Measurements from ENCODE around the gene HEATR5B. TPM values are rescaled to one million over a fixed set of nuclear protein-coding genes. Genes with fewer than 3 reads are reported as not detected.

The HEATR5B gene
- total RNA-seq, 1 donor from 2014 or later = 25.7 TPM

DNA sequence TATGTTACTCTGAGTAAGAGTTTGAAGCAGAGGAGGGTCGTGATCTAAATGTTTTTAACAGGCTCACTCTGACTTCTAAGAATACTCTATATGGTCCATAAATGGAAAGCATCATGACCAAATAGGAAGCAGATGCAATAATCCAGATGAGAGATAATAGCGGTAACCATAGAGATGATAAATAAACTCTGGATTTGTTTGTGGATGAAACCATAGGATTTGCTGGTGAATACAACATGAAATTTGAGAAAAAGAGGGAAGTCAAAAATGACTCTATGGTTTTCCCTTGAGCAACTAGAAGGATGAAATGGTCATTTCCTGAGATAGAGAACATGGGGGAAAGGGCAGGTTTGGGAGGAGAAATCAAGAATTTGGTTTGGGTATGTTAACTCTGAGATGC, 3.9 kb downstream of the HEATR5B start:
- no peak for ATAC-seq
- no peak for DNase-seq (ENCODE audit: low spot score)
- intact Hi-C loops (cut with DNase I) = no loop called here

GRCh38 chr2:37070931-37071330, 13.2 kb downstream of the HEATR5B start:
- intact Hi-C loops (cut with DNase I) = no loop called here
- ATAC-seq (no peak), DNase-seq (ENCODE audit: low spot score) (no peak)

DNA sequence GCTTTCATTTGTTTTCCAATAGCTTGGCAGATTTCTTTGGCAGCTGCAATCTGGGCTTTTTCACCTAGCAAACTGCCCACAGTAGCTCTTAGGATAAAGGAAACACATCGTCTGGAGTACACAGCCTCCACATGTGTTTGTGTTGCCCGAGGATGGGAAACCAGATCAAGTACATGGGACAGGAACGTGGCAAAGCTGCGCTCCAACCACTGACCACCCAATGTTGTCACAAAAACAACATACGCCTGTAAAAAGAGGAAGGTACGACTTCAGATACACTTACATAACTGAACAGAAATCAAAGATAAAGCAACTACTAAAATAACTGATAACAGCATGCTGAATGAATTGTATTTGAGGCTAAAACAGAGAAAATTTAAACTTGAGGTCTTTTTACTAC, 15.5 kb downstream of the HEATR5B start:
- DNase-seq (ENCODE audit: low spot score) = no peak
- intact Hi-C loops (cut with DNase I) = no loop called here
- no peak for ATAC-seq

DNA sequence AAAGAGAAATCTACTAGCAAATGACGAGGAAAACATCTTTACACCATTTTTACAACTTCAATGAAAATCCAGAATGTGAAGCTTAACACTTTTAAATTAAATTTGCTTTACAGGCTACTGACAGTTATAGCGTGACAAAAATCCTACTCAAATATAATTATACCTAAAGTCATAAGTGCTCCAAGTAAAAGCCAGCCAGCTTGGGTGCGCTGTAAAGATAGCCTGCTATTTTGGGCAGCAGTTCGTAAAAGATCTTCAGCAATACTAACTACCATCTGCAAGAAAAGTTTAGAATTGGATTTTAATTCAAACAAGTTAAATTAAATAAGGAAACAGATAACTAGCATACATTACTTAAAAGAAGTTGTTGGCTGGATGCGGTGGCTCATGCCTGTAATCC, 22.4 kb downstream of the HEATR5B start:
- intact Hi-C loops (cut with DNase I) = no loop called here
- DNase-seq (ENCODE audit: low spot score) (no peak), ATAC-seq (no peak)

GRCh38 chr2:37061013-37061711, 23.0 kb downstream of the HEATR5B start:
- intact Hi-C loops (cut with DNase I) = no loop called here
- ATAC-seq (no peak), DNase-seq (ENCODE audit: low spot score) (no peak)

- DNase-seq (ENCODE audit: low spot score) (no peak), ATAC-seq (no peak)
- intact Hi-C loops (cut with DNase I) = no loop called here
Observed at GRCh38 chr2:37060446-37060845, 23.7 kb downstream of the HEATR5B start.

GRCh38 chr2:37059841-37060240, 24.3 kb downstream of the HEATR5B start:
- DNase-seq (ENCODE audit: low spot score) = no peak
- intact Hi-C loops (cut with DNase I) = no loop called here
- ATAC-seq = no peak

DNA sequence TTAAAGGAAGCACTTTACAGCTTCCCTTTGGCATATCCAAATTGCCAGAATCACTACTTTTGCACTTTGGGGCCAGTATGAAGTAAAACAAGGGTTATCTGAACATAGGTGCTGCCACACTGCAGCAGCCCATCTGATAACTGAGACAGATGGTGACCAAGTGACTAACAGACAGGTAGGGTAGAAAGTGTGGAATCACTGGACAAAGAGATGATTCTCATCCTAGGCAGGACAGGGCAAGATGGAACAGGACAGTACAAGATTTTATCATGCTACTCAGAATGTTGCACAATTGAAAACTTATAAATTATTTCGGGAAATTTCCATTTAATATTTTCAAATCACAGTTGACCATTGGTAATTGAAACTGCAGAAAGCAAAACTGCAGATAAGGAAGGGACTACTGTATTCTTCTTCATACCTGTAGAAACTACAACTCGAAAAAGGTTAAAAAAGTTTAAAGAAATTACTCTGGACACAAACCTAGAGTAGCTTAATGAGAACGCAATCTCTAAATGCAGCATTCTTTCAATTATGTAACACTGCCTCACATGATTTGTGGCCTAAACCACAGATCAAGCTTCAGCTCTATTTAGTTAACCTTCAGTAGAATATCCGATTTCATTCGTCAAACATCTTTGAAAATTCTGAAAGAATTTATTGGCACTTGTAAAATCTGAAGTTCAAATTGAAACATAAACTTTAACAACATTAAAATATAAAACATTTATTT, 31.4 kb downstream of the HEATR5B start:
- intact Hi-C loops (cut with DNase I) = no loop called here
- no peak for DNase-seq (ENCODE audit: low spot score)
- ATAC-seq = no peak

DNA sequence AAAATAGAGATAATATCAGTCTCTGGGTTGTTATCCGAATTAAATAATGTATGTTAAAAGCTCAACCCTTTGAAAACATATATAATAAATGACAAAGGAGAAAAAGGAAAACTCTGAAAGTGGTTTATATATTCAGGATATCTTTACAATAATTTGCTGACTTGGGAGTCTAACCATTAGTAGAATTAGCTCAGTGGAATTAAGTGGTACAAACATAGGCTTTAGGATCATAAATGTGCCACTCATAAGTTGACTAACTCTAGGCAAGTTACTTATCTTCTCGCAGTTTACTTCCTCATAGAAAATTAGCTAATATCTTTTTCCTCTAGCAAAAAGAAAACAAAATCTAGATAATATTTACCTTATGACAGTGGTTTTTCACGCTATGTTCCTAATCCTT, 44.6 kb downstream of the HEATR5B start:
- intact Hi-C loops (cut with DNase I) = no loop called here
- no peak for ATAC-seq

DNA sequence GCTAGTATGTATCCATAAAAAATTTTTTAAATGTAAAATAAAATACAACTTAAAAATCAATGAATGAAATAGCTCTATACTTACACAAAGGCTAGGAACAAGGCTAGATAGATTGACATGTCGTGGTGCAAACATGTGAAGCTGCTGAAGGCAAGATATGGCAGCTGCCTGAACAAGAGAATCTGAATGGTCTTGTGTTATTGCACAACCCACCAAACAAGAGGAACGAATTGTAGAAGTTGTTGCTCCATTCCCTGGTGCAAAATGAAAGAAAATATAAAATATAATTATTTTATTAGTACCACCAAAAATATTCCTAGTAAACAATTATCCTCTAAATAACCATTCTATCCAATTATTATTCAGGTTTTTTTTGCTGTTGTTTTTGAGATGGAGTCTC, 46.4 kb downstream of the HEATR5B start:
- intact Hi-C loops (cut with DNase I) = no loop called here
- DNase-seq (ENCODE audit: low spot score) (no peak), ATAC-seq (no peak)

More for the DNA sequence above, 44.6 kb downstream of the HEATR5B start:
- no peak for DNase-seq (ENCODE audit: low spot score)

DNA sequence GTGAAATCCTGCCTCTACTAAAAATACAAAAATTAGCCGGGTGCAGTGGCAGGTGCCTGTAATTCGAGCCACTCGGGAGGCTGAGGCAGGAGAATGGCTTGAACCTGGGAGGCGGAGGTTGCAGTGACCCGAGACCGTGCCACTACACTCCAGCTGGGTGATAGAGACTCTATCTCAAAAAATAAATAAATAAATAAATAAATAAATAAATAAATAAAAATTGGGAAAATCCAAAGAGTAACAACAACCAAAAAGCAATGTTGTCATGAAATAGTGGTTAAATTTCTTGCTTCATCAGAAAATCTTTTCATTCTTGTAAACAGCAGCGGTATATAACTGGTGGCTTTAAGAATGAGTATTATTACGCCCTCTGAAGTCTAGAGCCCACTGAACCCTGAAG, 54.4 kb downstream of the HEATR5B start:
- intact Hi-C loops (cut with DNase I) = no loop called here
- ATAC-seq = no peak
- DNase-seq (ENCODE audit: low spot score) = no peak

- intact Hi-C loops (cut with DNase I) = no loop called here
- DNase-seq (ENCODE audit: low spot score) = no peak
- no peak for ATAC-seq
Observed at GRCh38 chr2:37026050-37026449, 58.1 kb downstream of the HEATR5B start.

- ATAC-seq (peak; percentile 69), DNase-seq (ENCODE audit: low spot score) (no peak)
- intact Hi-C loops (cut with DNase I) = no loop called here
Observed at GRCh38 chr2:37020887-37021796, 63.0 kb downstream of the HEATR5B start.

- peak; percentile 98 for ATAC-seq
- peak; percentile 84 for DNase-seq (ENCODE audit: low spot score)
- intact Hi-C loops (cut with DNase I) = no loop called here
Observed at GRCh38 chr2:37020212-37020886, 63.8 kb downstream of the HEATR5B start.

- intact Hi-C loops (cut with DNase I) = no loop called here
- no peak for ATAC-seq
- no peak for DNase-seq (ENCODE audit: low spot score)
Observed at GRCh38 chr2:37013315-37013641, 70.9 kb downstream of the HEATR5B start.

DNA sequence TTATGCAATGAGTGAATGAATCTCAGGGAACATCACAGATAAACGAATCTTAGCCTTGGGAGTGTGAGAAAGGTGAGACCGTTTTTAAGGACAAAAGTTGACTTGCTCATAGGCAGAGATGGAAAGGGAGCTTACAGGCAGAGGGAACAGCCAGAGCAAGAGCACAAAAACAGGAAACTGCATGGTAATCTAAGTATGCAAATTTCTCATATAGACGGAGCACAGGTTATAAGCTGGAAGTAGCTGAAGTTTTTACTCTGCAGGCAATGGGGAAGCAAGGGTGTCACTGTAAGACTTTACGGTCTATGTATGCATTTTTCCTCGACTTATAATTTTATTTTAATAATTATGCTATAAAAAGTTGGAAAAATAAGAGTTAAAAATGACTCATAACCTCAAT, 73.0 kb downstream of the HEATR5B start:
- DNase-seq (ENCODE audit: low spot score) (no peak), ATAC-seq (no peak)
- intact Hi-C loops (cut with DNase I) = no loop called here

DNA sequence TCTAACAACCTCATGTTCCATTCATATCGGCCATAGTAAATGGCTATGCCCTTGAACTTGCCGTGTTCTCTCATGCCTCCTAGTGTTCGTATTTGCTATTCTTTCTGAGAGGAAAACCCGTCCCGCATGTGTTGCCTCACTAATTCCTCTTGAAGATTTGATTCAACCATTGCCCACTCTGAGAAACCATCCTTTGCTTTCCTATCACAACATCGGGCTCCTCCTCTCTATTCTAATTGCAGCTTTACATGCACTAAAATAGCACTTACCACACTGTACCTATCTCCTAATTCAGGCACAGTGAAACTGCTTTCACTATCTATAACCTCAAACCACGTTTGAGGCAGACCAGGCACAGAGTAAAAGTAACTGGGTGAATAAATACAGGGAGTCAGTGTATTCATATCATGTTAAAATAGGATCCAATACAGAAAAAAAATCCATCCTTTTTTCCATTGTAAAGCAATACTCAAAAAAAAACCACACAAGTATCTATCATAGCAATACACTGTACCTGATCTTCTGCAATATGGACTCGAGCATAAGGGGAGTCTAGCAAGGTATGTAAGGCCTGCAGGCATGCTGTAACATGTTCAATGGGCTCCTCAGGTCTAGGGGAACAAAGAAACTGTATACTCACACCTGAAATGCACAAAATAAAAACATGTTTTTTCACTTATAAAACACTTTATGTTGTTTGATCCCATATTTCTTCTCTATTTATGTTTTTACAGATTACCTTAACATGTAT, 78.9 kb downstream of the HEATR5B start:
- ATAC-seq (no peak), DNase-seq (ENCODE audit: low spot score) (no peak)
- intact Hi-C loops (cut with DNase I) = no loop called here

DNA sequence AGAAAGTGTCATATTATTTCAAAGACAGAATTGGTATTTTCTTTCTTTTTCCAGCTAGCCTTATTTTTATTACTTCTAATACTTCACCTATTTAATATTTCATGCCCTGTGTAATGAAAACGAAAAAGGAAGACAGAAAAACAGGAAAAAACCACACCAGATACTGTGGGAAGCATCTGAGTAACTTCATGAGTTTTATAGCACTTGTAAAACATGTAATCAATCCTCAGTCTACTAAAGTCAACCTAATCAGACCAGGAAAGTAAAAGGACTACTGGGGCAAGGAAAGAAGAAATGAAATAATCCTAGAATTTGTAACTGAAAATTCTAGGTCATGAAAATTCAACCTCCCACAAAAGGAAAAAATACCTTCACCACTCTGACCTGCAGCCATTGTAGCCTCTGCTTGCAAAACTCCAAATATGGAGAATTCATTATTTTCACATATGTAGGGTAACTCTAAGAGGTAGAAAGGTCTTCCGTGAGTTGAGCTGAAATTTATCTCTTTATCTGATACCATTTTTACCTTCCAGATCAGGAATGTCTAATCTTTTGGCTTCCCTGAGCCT, 83.1 kb downstream of the HEATR5B start:
- no peak for ATAC-seq
- intact Hi-C loops (cut with DNase I) = no loop called here
- no peak for DNase-seq (ENCODE audit: low spot score)

Measured in sciatic nerve (tissue), 2 donors.